NCI-H1105 (cell line): Measurements from ENCODE around the gene GLCCI1.
"Not testable (repeated sequence)": the region's sequence is repeated elsewhere in the genome, so short reads cannot be mapped to it uniquely, and the experiment has no call there.

ENCODE experiments used
- DNase-seq: peaks from one replicate; lab custom pipeline; 2025; lab: John Stamatoyannopoulos, UW

The GLCCI1 gene

DNA sequence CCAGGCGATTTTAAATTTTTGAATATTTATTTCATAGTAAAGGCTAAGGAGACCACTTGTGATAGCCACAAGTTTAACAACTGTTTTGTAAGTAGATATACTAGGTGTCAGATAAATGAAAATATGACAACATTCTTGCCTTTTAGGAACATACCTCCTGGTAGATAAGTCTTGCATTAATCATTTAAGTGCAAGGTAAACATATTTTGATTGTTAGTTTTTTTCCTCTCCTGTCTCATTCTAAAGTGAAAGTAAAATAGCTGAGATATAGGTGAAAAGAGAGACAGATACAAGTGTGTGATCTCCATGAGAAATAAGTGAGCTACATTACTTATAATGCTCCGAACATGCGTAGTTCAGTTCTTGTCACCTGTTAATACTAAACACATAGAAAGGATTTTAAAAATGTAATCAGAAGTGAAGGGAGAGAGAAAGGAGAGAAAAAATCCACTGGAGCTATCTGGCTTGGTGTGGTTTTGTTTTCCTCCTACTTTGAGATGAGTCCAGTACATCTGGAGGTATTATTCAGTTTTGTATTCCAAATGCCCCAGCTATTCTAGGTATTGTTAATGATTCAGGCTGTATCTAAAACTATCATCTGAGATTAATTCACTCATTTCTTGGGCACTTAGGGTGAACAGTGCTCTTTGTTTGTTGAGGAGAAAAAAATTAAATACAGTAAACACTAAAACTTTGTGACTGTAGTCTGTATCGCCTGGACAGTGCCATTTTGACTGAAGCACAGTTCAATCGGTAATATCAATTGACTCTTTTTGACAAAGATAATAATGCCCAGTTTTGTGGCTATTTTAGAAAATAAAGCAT, 21.2 kb downstream of the GLCCI1 start:
- DNase-seq, result no peak

DNA sequence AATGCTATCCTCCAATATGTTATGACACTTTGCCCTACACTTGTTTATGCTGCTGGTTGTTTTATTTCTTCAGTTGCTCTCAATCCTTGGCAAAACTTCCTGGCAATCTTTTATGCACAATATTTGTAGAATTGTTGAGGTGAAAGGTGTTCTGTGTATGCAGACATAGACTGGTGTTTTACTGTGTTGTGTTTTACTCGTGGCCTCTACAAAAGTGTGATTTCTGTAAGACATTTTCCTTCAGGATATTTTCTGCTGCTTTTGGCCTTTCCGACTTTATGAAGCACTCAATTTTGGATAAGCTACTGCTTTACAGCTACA, 21.8 kb downstream of the GLCCI1 start:
- no peak for DNase-seq

- no peak for DNase-seq
Measured at GRCh38 chr7:7992506-7992905, 23.9 kb downstream of the GLCCI1 start.

GRCh38 chr7:7995348-7995747, 26.8 kb downstream of the GLCCI1 start:
- DNase-seq, result not testable (repeated sequence)

DNA sequence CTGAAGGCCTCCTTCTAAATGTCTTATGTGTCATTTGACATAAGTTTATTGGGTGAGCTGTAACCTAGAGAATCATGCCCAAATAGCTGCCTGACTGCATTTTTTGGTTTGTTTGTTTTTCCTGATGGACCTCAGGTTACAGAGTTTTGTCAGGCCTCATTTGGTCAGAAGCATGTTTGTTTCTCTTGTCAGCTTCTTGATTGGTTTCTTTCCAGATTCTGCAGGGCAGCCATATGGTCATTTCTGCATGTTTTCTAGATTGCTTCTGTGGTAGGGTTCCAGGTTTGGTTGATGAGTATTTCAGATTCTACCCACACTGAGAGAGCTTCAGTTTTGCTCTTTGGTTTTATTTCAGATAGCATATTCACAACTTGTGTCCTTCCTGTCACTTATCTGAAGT, 28.0 kb downstream of the GLCCI1 start:
- DNase-seq, result peak; percentile 18

- no peak for DNase-seq
Measured at GRCh38 chr7:8000315-8000941, 31.8 kb downstream of the GLCCI1 start.

GRCh38 chr7:8003077-8003476, 34.5 kb downstream of the GLCCI1 start:
- no peak for DNase-seq

GRCh38 chr7:8005279-8005678, 36.7 kb downstream of the GLCCI1 start:
- DNase-seq, result no peak

DNA sequence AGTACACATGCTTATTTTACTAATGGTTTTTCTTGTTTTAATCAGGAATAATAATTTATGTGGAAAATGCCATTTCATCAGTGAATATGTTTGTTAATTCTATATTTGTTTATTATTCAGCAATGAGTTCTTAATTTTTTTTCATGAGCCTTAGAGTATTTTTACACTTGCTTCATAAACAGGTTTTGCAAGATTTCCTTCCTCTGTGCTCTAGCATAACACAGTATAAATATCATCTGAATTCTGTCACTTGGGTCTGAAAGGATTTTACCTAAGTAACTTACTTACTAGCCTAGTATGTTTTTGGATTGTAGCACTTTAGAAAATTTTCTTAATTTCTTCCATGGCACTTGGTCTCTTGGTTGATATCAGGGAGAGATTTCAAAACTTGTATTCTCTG, 45.8 kb downstream of the GLCCI1 start:
- DNase-seq, result no peak

DNA sequence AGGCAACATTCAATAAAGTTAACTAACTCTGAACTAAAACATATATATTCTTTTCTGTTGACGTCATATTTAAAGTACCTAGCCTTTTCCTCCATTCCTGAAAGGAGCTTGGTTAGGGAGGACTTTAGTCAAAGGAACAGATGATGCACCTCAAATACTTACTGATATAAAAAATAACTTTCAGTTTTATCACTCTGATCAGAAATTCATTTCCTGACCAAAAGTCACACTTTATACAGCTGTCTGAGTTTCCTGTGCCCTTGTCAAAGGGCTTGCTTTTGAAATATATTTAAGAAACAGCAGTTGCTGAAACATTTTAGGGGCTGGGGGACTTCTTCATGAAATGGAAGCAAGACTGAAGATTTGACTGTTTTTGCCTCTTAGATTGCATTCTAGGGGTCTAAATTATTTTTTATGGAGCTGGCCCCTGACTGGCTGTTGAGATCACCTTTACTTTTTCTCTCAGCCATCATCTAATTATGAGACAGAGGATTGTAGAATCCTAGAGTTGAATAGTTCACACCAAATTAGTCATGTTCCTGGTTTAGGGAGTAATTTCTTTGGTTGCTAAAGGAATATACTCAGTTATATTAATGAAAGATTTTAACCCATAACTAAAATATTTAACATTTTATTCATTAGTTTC, 46.6 kb downstream of the GLCCI1 start:
- DNase-seq, result no peak

DNA sequence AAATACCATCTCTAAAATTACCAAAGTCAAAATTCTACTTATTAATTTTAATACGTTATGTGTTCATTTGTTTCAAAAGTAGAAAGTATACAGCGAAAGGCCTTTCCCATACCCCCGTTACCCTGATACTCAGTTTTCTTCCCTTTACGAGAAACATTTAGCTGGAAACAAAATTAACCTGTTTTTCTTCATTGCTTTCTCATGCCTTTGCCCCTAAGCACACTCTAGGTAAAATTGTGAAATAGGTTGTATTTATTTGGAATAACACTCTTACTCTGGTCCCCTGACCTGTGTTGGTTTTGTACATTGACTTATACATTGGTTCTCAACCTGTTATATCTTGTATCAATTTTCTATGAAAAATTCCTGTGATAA, 47.1 kb downstream of the GLCCI1 start:
- DNase-seq, result no peak

DNA sequence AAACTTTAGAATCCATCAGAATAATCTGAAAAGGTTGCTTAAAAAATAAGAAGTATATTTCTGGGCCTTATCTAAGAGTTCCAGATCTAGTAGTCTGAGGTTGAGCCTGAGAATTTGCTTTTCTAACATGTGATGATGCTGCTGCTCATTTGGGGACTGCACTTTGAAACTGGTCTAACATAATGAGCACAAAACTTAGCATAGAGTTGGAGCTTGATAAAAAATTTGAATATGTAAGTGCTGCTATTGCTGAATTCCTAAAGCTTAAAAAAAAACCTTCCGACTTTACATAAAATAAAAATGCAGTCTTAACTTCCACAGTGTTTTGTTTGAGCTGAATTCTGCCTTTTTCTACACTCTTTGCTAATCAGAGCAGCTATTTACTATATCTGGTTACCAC, 48.8 kb downstream of the GLCCI1 start:
- no peak for DNase-seq

- DNase-seq, result no peak
Measured at GRCh38 chr7:8018961-8019360, 50.4 kb downstream of the GLCCI1 start.

DNA sequence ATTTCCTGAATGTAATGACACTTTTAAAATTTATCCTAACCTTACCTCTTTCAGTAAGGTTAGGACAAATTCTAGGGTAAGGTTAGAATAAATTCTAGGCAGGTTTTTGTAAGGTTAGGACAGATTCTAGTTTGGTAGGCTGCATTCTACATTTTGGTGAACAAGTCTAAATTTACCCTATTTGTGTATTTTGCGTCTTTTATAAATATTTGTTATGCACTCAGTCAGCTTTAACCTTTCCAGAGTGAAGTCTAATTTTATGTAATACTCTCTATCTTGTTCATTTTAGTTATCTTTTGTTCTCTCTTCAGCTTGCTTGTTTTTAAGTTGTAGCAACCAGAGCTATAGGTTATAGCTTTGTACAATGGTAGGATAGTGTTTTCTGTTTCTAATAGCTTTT, 54.0 kb downstream of the GLCCI1 start:
- DNase-seq, result no peak

- no peak for DNase-seq
Measured at GRCh38 chr7:8035192-8035591, 66.6 kb downstream of the GLCCI1 start.

GRCh38 chr7:8035647-8036518, 67.3 kb downstream of the GLCCI1 start:
- no peak for DNase-seq

DNA sequence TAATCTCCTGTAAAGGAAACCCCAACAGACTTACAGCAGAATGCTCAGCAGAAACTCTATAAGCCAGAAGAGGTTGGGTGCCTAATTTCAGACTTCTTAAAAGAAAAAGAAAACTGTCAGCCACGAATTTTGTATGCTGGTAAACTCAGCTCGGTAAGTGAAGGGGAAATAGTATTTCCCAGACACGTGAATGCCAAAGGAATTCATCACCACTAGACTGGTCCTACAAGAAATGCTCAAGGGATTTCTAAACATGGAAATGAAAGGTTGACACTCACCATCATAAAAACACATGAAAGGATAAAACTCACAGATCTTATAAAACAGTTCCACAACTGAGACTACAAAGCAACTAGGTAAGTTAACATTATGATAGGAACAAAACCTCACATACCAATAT, 68.6 kb downstream of the GLCCI1 start:
- DNase-seq, result no peak

DNA sequence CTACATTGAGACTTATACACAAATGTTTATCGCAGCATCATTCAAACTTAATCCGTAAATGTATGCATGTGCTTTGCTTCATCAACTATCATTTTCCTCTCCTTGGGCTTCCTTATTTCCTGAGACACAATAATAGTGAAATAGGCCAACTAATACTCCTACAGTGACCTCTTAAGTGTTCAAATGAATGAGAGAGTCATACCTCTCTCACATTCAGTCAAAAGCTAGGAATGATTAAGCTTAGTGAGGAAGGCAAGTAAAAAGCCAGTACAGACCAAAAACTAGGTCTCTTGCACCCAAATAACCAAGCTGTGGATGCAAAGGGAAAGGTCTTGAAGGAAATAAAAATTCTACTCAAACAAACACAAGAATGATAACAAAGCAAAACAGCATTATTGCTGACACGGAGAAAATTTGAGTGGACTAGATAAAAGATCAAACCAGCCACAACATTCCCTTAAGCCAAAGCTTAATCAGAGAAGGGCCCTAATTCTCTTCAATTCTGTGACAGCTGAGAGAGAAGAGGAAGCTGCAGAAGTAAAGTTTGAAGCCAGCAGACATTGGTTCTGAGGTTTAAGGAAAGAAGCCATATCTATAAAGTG, 72.3 kb downstream of the GLCCI1 start:
- no peak for DNase-seq

- no peak for DNase-seq
Measured at GRCh38 chr7:8042796-8043535, 74.4 kb downstream of the GLCCI1 start.

DNA sequence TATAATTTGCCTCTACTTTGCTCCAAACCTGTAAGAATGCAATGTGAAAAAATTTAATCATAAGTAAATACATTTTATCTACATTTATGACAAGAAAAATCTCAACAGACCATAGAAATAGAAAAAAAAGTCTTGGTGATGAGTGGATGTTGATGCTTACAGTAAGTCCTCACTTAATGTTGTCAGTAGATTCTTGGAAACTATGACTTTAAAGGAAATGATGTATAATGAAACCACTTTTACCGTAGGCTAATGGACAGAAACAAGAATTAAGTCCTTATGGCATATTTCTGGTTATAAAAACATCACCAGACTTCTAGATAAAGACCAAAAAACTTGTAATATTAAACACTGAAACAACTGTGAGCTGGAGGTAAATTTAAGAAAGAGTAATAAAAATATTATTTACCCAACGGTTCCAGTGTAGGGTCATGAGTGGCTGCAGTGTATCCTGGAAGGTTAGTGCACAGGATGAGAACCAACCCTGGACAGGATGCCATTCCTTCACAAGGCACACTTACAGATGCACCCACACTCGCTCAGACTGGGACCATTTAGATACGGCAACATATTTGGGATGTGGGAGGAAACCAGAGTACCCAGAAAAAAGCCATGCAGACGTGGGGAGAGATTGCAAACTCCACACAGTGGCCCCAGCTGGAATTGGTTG, 76.3 kb downstream of the GLCCI1 start:
- DNase-seq, result no peak

GRCh38 chr7:8048067-8048466, 79.5 kb downstream of the GLCCI1 start:
- not testable (repeated sequence) for DNase-seq
